Pons (tissue), 1 donor: ENCODE measurements around the gene POLR3E.
"Not testable (repeated sequence)": the region's sequence is repeated elsewhere in the genome, so short reads cannot be mapped to it uniquely, and the experiment has no call there.

Experiments
- DNase-seq: peaks from one replicate; pipeline ENCODE4 v3.0.0-alpha.2; 2016; ENCODE audit warnings: low spot score

Gene POLR3E

DNA sequence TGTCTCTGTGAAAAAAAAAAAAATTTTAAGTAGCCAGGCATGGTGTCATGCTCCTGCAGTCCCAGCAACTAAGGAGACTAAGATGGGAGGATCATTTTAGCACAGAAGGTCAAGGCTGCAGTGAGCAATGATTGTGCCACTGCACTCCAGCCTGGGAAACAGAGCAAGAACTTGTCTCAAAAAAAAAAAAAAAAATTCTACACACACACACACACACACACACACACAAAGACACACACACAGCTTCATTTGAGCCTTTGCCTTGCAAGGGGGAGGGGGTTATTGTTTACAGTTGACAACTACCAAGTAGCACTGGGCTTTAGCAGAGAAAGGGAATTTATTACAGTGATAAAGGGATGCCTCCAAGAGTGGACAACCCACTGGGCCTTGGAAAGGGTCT, 4.9 kb upstream of the POLR3E start:
- DNase-seq, result no peak

DNA sequence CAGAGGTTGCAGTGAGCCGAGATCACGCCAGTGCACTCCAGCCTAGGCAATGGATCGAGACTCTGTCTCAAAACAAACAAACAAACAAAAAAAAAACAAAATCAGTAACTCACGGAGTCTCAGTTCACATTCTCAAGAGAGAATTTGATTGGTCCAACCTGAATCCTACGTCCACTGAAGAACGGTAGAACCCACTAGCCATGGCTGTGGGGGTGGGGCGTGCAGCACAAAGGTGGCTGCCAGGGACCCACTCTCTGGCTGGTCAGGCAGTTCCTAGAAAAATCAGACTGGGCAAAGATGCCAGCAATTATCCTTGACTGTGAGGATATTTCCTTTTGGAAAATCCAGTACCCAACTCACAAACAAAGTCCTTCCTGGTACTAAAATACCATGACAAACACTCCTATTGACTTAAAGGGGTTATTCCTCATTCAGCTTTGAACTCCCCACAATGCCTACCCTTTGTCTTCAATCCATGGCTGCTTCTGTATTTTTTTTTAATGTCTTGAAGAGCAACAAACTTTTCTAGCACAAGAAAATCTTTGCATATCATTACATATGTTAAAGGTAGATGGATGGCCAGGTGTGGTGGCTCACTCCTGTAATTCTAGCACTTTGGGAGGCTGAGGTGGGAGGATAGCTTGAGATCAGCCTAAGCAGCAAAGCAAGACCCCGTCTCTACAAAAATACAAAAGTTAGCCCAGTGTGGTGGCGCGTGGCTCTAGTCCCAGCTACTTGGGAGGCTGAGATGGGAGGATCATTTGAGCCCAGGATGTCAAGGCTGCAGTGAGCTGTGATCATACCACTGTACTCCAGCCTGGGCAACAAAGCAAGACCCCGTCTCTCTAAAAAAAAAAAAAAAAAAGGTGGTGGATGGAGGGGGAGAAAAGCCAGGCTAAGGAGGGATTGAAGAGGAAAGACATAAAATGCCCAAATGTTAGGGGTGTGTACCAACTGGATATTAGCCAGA, 3.8 kb upstream of the POLR3E start:
- DNase-seq, result no peak

DNA sequence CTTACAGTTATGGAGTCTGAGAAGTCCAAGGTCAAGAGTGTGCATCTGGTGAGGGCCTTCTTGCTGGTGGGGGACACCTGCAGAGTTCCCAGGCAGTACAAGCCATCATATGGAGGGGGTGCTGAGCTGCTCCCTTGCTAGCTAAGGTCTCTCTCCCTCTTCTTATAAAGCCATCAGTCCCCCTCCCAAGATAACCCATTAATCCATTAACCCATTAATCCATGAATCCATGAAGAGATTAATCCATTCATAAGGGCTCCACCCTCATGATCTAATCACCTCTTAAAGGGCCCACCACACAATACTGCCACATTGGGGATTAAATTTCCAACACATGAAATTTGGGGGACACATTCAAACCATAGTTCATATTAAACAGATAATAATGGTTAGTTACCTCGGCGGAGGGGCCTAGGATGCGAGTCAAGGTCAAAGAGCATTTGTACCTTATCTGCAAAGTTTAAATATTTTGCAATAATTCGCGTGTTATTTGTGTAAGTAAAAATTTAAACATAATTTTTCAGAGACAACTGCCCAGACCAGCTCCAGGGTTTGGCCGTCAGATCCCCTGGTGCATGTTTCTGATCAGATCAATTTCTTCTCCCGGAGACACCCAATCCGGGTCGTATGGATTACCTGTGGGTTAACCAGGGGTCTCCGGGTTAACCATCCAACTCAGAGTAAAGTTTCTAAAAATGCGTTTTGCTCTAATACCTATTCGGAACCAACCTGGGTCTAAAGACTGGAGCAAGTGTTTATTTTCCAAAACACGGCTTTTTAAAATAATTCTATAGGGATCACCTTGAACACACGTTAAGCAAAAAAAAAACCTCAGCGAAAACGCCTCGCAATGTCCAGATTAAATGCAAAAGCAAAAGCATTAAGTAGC, 740 bp upstream of the POLR3E start:
- DNase-seq, result peak; percentile 18

DNA sequence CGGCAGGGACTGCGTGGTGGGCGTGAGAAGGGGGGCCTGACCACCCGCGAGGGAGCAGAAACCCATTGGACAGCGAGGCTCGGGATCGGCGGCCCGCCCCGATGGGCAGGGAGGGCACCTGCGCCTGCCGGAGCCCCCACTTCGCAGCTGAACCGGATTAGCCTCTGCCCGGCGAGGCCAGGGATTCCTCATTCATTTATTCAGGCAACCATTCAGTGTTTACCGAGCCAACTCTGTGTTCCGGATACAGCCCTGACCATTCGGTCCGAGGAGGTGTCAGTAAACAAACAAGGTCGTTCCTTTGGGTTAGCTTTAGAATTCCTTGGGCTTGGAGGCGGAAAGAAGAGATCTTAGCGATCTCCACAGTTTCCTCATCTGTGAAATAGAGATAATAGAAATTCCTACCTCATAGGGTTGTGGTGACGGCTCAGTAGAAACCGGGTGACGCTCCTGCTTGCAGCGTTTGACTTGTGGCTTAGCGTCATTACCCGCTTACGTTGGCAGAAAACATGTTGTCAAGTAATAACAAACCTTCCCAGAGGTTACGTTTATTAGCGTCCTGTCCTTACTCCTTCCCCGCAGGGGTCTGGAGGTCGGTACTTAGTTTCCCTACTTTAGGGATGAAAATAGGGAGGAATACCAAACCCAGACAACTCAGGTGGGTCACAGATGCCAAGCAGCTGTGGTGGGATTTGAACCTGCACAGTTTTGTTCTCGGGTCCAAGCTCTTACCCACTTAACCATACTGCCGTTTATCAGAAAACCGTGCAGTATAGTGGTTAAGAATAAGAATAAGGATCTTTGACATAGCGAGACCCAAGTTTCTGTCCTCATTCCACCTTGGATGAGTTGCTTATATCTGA, 893 bp downstream of the POLR3E start:
- DNase-seq, result peak; percentile 87

DNA sequence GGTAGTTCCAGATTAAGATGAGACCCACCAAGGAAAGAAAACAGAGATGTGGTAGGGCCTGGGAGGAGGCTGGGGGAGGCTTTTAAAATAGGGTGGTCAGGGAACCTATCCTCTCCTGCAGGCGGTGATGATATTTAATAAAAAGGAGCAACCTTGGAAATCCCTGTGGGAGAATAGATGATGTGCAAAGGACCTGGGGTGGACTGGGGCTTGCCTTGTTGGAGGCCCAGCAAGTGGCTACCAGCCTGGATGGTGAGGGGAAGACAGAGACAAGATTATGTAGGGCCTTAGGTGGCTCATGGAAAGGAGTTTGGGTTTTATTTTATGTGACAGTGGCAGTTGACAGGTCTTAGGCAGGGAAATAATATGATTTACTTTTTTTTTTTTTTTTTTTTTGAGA, 1.8 kb downstream of the POLR3E start:
- DNase-seq, result no peak

DNA sequence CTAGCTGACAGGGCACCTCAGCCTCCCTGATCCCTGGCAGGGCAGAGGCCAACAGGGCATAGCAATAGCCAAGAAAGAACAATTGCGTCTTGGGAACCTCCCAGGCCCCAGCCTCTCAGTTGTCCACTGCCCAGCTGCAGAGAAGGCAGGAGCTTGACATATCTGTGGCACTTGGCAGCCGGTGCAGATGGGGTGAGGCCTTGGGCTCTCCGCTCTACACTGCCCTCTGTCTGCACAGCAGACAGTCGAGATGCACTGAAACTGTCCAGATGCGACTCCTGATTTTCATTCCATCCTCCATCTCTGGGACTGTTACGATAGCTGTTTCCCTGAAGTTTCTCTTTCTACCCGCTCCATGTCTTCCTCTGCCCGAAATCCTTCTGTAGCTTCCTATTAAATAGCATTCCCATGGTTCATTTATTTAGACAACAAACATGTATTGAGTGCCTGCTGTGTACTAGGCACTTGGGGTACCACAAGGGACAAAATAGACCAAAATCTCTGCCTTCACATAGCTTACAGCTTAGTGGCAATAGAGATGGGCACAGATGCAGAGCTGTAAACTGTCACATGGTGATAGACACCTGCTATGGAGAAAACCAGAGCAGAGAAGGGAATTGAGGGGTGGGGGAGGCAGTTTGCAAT, 3.3 kb downstream of the POLR3E start:
- DNase-seq, result peak; percentile 89

DNA sequence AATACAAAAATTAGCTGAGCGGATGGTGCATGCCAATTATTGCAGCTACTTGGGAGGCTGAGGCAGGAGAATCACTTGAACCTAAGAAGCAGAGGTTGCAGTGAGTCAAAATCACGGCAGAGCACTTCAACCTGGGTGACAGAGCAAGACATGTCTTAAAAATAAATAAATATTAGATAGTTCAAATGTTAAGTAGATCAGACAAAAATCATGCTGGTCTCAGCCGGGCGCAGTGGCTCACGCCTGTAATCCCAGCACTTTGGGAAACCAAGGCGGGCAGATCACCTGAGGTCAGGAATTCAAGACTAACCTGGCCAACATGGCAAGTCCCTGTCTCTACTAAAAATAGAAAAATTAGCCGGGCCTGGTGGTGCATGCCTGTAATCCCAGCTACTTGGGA, 4.2 kb downstream of the POLR3E start:
- DNase-seq, result not testable (repeated sequence)

DNA sequence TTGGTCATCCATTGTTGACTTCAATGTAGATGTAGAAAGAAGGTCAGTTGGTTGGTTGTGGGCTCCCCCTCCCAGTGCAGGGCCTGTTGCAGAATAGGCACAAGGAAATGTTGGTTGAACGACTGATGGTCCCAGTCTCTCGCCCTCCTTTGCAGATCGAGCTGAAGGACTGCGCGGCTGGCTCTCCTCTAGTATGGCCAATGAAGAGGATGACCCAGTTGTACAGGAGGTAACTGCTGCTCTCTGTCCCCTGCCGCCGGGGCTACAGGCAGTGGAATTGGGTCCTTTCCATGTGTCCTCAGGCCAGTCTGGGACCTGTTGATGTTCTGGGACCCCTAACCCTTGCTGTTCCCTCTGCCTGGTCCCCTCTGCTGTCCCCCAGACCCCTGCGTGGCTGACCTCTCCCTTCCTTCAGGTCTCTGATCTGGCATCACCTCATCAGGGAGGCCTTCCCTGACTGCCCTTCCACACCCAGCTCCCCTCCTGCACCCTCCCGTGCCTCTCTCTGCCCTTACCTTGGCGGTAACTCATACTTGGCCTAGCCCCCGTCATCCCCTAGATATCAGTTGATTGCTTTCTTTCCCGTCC, 5.7 kb downstream of the POLR3E start:
- DNase-seq, result no peak

DNA sequence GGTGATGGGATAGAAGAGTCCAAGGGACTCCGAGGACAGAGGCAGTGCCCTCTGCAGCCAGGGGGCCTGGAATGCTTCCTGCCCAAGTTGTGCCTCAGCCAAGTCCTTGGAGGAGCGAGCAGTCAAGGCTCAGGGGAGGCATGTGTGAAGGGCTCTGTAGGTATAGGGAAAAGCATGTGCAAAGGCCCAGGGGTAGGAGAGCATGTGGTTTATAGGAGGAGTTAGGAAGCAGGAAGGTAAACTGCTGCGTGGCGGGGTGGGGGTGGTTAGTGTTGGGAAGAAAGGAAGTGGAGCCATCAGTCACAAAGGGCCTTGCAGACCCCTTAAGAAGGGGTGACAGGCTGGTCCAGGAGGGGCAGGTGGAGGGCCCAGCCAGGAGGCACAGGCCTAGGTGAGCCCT, 7.2 kb downstream of the POLR3E start:
- no peak for DNase-seq

DNA sequence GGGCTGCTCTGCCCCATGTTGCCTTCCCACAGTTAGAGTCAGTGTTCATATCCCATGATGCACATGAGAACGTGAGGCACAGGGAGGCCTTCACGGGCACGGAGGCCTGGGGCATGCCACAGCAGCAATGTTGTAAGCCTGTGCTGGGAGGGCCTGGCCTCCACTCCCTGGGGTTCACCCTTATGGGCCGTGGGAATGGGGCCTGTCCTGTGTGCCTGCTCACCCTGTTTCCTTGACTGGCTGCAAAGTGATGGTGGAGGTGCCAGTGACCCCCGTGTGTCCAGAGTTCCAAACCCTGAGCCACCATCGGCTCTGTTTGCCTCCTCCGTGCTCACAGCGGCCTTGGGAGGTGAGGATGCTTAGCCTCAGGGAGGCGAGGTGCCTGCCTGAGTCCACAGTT, 9.6 kb downstream of the POLR3E start:
- no peak for DNase-seq

DNA sequence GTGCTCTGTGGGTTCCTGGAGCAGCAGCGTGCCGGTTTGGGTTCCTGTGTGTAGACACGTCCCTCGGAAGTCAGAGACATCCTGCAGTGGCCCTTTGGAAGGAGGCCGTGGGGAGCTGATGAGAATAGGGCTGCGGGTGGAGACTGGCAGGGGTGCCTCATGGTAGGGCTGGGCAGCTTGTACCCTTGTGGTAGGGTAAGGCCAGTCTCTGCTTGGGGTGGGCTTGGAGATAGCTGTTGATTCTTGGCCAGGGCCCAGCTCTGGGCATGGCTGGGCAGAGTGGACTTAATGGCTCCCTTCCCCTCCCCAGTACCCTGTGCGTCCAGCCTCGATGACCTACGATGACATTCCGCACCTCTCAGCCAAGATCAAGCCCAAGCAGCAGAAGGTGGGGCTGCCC, 10.6 kb downstream of the POLR3E start:
- DNase-seq, result no peak

DNA sequence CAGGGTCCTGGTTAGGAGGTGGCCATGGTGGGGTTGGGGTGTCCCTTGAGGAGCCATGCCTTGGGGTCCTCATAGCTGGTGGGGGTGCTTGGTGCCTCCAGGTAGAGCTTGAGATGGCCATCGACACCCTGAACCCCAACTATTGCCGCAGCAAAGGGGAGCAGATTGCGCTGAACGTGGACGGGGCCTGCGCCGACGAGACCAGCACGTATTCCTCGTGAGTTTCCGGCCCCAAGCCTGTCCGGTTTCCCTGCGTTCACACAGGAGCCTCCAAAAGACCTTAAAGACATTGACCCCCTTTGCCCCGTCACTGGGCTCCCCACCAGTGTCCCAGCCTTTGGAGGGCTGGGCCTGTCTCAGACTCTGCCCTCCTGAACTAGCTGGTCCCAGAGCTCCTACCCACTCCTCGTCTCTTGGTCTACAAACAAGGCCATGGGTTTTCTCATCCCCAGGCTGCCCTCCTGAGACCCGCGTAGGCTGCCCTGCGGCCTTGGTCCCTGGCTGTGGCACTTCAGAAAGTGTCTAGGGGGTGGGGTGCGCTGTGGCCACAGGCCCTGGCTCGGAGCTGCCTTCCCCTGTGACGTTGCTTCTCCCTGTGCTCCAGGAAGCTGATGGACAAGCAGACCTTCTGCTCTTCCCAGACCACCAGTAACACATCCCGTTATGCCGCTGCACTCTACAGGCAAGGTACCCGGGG, 11.8 kb downstream of the POLR3E start:
- no peak for DNase-seq

DNA sequence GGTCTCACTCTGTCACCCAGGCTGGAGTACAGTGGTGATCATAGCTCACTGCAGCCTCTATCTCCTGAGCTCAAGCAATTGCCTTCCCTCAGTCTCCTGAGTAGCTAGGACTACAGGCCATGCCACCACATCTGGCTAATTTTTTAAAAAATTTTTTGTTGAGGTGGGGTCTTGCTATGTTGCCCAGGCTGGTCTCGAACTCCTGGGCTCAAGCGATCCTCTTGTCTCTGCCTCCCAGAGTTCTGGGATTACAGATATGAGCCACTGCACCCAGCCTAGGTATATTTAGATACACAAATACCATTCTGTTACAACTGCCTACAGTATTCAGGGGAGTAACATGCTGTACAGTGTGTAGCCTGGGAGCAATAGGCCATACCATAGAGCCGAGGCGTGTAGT, 14.3 kb downstream of the POLR3E start:
- DNase-seq, result no peak

DNA sequence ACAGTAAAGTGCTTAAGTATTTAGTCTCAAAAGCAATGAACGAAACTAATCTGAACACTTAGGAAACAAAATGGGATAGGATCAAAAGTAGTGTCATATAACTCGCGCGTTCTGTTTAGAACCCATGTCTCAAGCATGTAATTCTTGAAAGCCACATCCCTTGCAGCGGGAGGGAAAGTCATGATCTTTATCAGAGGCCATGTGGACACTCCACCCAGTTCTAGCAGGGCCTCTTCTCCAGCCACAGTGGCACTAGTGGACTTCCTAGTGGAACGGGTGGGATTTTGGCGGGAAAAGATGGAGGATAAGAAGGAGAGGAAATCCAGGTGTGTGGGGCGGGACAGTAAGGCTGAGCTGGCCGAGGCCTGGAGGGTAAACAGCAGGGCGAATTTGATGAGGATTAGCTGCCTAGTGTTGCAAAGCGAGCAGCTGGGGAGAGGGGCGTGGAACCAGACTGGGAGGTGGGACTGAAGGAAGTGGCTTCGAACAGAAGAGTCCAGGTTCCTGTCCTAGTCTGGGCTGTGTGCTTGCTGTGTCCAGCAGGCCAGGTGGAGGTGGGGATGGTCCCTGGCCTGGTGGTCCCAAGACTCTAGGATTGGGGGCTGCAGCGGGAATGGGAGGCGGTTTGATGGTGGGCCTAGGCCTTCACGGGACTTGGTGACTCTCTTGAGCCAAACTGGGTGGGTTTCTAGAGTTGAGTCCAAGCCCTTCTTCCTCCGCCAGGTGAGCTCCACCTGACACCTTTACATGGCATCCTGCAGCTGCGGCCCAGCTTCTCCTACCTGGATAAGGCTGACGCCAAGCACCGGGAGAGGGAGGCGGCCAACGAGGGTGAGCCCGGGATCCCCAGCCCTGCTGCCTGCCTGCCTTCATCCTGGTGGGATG, 15.9 kb downstream of the POLR3E start:
- DNase-seq, result no peak

DNA sequence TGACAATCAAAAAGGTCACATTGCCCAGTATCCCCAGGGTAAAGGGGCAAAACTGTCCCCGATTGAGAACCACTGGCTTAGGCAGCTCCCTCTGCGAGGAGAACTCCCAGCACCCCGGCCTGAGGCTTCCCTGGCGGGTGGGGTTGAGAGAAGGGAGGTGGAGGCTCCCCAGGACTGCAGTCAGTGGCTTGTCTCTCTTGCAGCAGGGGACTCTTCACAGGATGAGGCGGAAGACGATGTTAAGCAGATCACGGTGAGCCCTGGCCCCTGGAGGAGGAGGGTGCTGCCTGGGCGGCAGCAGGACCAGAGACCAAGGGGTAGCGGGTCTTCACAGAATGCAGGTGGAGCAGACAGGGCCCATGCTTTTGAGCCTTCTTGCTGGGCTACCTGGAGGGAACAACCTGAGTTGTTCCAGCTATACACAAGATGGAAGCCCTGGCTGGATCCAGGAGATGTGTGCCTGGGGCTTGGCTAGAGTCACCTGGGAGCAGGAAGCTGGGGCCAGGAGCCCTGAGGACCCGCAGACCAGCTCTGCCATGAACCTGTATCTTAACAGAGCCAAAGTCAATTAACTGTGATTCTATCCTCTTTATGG, 16.8 kb downstream of the POLR3E start:
- no peak for DNase-seq

DNA sequence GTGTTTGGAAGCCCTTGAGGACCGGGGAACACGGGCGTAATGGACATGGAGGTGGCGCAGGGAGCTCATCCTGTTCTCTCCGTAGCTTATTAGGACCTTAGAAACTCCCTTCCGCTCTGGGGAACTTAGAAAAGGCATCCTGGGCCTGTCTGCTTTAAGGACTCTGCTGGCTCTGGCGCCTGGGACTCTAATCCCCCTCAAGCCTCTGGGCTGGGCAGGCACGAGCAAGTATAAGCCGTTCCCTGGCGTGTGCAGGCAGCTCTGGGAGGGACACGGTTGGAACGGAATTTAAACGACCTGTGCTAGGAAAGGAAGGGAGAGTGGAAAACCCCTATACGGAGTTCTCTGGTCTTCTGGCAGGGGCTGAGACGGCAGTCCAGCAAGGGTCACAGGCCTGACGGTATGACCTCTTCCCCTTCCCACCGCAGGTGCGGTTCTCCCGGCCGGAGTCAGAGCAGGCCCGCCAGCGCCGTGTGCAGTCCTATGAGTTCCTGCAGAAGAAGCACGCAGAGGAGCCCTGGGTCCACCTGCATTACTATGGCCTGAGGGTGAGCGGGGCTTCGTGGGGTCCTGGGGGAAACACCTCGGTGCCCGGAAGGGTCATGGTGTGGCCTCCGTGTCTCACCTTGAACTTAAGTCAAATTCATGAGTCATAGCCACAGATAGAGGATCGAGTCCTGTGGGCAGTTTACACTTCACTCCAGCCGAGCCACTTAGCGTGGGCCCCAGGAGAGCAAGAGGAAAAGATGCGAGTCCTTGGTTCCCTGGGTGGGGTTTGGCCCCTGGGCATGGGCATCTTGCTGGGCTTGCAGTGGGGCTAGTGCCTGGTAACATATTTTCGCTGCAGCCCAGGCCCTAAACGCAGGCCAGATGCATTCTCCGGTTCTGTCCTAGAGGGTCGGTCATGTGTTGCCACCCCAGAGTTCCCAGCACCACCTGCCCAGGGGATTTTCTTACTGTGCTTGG, 17.7 kb downstream of the POLR3E start:
- no peak for DNase-seq

DNA sequence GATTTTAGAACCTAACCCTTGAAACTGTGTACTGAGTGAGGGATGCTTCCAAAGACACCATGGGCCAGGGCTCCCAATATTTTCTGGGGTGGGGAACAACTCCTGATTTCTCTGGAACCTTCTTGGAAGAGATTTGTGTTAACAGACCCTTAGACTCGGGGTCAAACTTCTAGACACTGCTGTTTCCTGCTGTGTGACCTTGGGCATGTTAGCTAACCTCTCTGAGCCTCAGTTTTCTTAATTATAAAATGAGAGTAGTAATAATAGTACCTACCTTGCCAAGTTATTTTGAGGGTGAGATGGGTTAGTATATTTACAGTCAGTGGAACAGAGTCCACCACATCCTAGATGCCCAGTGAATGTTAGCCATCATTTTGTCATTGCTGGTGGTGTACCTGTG, 18.8 kb downstream of the POLR3E start:
- DNase-seq, result no peak

DNA sequence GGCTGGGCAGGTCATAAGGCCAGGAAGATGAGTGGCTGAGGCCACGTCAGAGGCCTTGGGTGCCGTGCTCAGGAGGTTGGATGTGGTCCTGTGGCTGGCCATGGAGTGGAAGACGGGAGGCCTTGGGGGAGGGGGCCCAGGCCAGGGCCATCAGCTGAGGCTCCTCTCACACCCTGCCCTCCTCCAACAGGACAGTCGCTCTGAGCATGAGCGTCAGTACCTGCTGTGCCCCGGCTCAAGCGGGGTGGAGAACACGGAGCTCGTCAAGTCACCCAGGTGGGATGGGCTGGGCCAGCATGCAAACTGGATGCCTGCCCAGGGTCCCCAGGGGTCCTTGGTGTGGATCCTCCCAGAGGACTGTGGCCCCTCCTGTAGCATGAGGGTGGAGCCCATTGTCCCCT, 19.2 kb downstream of the POLR3E start:
- DNase-seq, result no peak
